HEK293 (cell line): ENCODE data around the gene HDC.

Experiments
- CTCF ChIA-PET: fragments of 350-600 bp; formaldehyde crosslinking; extraction: SDS; loops from one replicate; lab custom pipeline; 2021; ENCODE audit warnings: antibody characterized with exemption; lab: Yijun Ruan, JAX
- POLR2A ChIA-PET: fragments of 300-600 bp; formaldehyde crosslinking; extraction: SDS; loops from one replicate; lab custom pipeline; 2020; ENCODE audit warnings: antibody characterized with exemption, inconsistent platforms; lab: Yijun Ruan, JAX
- H3K27ac ChIP-seq: fragments of 200-500 bp; sonication (Bioruptor generic); 2 replicates; pipeline ENCODE4 v1.5.1; 2014; ENCODE audit warnings: low read depth, low read length, control low read depth, inconsistent platforms; ENCODE audit errors: extremely low read depth
- H3K36me3 ChIP-seq, 2 experiments: fragments of 200-500 bp in 1 of 2; sonication (Bioruptor generic) in 1 of 2; 1 replicate in 1 of 2; 2 replicates in 1 of 2; pipeline ENCODE4 v1.5.1; 2014 to 2017; ENCODE audit warnings: inconsistent platforms in 2 of 2, low read length in 2 of 2; ENCODE audit not compliant: control insufficient read depth in 2 of 2, insufficient read depth in 1 of 2
- H3K4me1 ChIP-seq: fragments of 200-500 bp; sonication (Bioruptor generic); 2 replicates; pipeline ENCODE4 v1.5.1; 2014; ENCODE audit warnings: mild to moderate bottlenecking, low read length, inconsistent platforms; ENCODE audit not compliant: control insufficient read depth, insufficient read depth
- H3K4me3 ChIP-seq: 2 replicates; pipeline ENCODE4 v1.5.1; 2011; ENCODE audit warnings: low read depth, mild to moderate bottlenecking, control low read depth, low read length, moderate library complexity
- H3K9me3 ChIP-seq: fragments of 200-500 bp; sonication (Bioruptor generic); 2 replicates; pipeline ENCODE4 v1.5.1; 2014; ENCODE audit warnings: low read depth, low read length, inconsistent platforms; ENCODE audit not compliant: control insufficient read depth, insufficient read depth
- BCL11B ChIP-seq: fragments of 450-650 bp; formaldehyde crosslinking; IDR thresholded peaks from 2 replicates; pipeline ENCODE4 v1.5.1; 2016; ENCODE audit warnings: low read depth, missing biosample characterization, missing genetic modification characterization
- ELK4 ChIP-seq: IDR thresholded peaks from 2 replicates; pipeline ENCODE4 v1.6.1; 2011; ENCODE audit warnings: mild to moderate bottlenecking, low read depth, low read length, borderline replicate concordance
- FEZF1 ChIP-seq: fragments of 450-650 bp; formaldehyde crosslinking; IDR thresholded peaks from 2 replicates; pipeline ENCODE4 v1.5.1; 2016; ENCODE audit warnings: missing biosample characterization, missing genetic modification characterization
- IKZF3 ChIP-seq: fragments of 450-650 bp; IDR thresholded peaks from 2 replicates; pipeline ENCODE4 v1.5.0; 2018; ENCODE audit warnings: missing biosample characterization, mild to moderate bottlenecking, missing genetic modification characterization, moderate library complexity
- PRDM6 ChIP-seq: fragments of 450-650 bp; formaldehyde crosslinking; IDR thresholded peaks from 2 replicates; pipeline ENCODE4 v1.5.1; 2017; ENCODE audit warnings: missing biosample characterization, missing genetic modification characterization
- RBAK ChIP-seq: fragments of 450-650 bp; formaldehyde crosslinking; IDR thresholded peaks from 2 replicates; pipeline ENCODE4 v1.5.1; 2016; ENCODE audit warnings: missing biosample characterization, missing genetic modification characterization
- YY2 ChIP-seq: fragments of 450-650 bp; formaldehyde crosslinking; IDR thresholded peaks from 2 replicates; pipeline ENCODE4 v1.5.1; 2016; ENCODE audit warnings: missing biosample characterization, missing genetic modification characterization
- ZBTB7A ChIP-seq: fragments of 450-650 bp; formaldehyde crosslinking; IDR thresholded peaks from 2 replicates; pipeline ENCODE4 v1.5.1; 2016; ENCODE audit warnings: low read depth, missing biosample characterization, missing genetic modification characterization
- ZFP69B ChIP-seq: fragments of 450-650 bp; formaldehyde crosslinking; IDR thresholded peaks from 2 replicates; pipeline ENCODE4 v1.5.1; 2016; ENCODE audit warnings: missing biosample characterization, missing genetic modification characterization
- ZNF138 ChIP-seq: fragments of 450-650 bp; formaldehyde crosslinking; IDR thresholded peaks from 2 replicates; pipeline ENCODE4 v1.5.1; 2016; ENCODE audit warnings: missing biosample characterization, missing genetic modification characterization, borderline replicate concordance
- ZNF426 ChIP-seq: fragments of 450-650 bp; formaldehyde crosslinking; IDR thresholded peaks from 2 replicates; pipeline ENCODE4 v1.5.1; 2017; ENCODE audit warnings: missing biosample characterization, missing genetic modification characterization, mild to moderate bottlenecking, inconsistent platforms, moderate library complexity
- ZNF518A ChIP-seq: fragments of 450-650 bp; formaldehyde crosslinking; conservative IDR thresholded peaks from 2 replicates; pipeline ENCODE4 v1.5.1; 2016; ENCODE audit warnings: low read depth, missing biosample characterization, missing genetic modification characterization
- ZNF521 ChIP-seq: fragments of 450-650 bp; formaldehyde crosslinking; IDR thresholded peaks from 2 replicates; pipeline ENCODE4 v1.5.1; 2017; ENCODE audit warnings: missing biosample characterization, mild to moderate bottlenecking, missing genetic modification characterization
- ZNF585B ChIP-seq: fragments of 450-650 bp; formaldehyde crosslinking; IDR thresholded peaks from 2 replicates; pipeline ENCODE4 v1.5.1; 2016; ENCODE audit warnings: missing biosample characterization, missing genetic modification characterization
- ZNF626 ChIP-seq: fragments of 450-650 bp; sonication (Bioruptor Pico); formaldehyde crosslinking; IDR thresholded peaks from 2 replicates; pipeline ENCODE4 v1.5.1; 2018; ENCODE audit warnings: missing biosample characterization, missing genetic modification characterization, inconsistent platforms
- ZNF76 ChIP-seq: fragments of 450-650 bp; formaldehyde crosslinking; IDR thresholded peaks from 2 replicates; pipeline ENCODE4; 2016; ENCODE audit warnings: low read depth, missing biosample characterization, missing genetic modification characterization, borderline replicate concordance
- ZNF792 ChIP-seq: fragments of 450-650 bp; formaldehyde crosslinking; IDR thresholded peaks from 2 replicates; pipeline ENCODE4 v1.5.1; 2016; ENCODE audit warnings: missing biosample characterization, missing genetic modification characterization
- ZSCAN4 ChIP-seq: fragments of 450-650 bp; formaldehyde crosslinking; IDR thresholded peaks from 2 replicates; pipeline ENCODE4 v1.5.1; 2017; ENCODE audit warnings: missing biosample characterization, missing genetic modification characterization

The HDC gene

GRCh38 chr15:50304836-50305235 is 39.3 kb upstream of the HDC start:
- TF ChIP-seq ZNF426 (tag by site-specific recombination): no peak
- no peak for TF ChIP-seq BCL11B (tag by site-specific recombination)
- no peak for TF ChIP-seq ZNF521 (tag by site-specific recombination)
- TF ChIP-seq ZSCAN4 (tag by site-specific recombination): no peak
- no peak for TF ChIP-seq ZNF138 (tag by site-specific recombination)
- no peak for TF ChIP-seq YY2 (tag by site-specific recombination)
- no peak for TF ChIP-seq ELK4
- no peak for TF ChIP-seq ZNF792
- TF ChIP-seq ZNF76 (tag by site-specific recombination): no peak
- no peak for TF ChIP-seq RBAK
- TF ChIP-seq ZFP69B (tag by site-specific recombination): no peak
- no peak for TF ChIP-seq IKZF3 (tag by site-specific recombination)
- H3K36me3 ChIP-seq: peaks cover 5 to 26% of the 10 kb centered on the region in 2 experiments
- H3K4me1 ChIP-seq: no peaks in the 10 kb centered on the region
- no peak overlapping the region for H3K27ac ChIP-seq
- no peak overlapping the region for H3K4me3 ChIP-seq
- CTCF ChIA-PET: interaction anchor here (1.3 kb wide), 1 partner anchor 11 kb away, joined by 7 read pairs; no protein-coding TSS in a partner anchor
- POLR2A ChIA-PET: no interaction called here
- no peaks in the 10 kb centered on the region for H3K9me3 ChIP-seq

- no peak overlapping the region for H3K4me3 ChIP-seq
- H3K27ac ChIP-seq: no peak overlapping the region
- no peaks in the 10 kb centered on the region for H3K9me3 ChIP-seq
- no peaks in the 10 kb centered on the region for H3K4me1 ChIP-seq
- TF ChIP-seq PRDM6 (tag by site-specific recombination): no peak
- TF ChIP-seq ZNF585B (tag by site-specific recombination): no peak
- no peak for TF ChIP-seq ZNF518A (tag by site-specific recombination)
- no peak for TF ChIP-seq ZBTB7A (tag by site-specific recombination)
- no peak for TF ChIP-seq FEZF1 (tag by site-specific recombination)
- no peak for TF ChIP-seq ZNF626
- peaks cover 12 to 27% of the 10 kb centered on the region in 2 experiments for H3K36me3 ChIP-seq
- ChIA-PET CTCF (no interaction called here), POLR2A (no interaction called here)
Observed at GRCh38 chr15:50302581-50302980, 37.1 kb upstream of the HDC start.
